AG10803 (cell line): Measurements from ENCODE around the gene NEO1.

Source experiments
- DNase-seq: peaks from one replicate; pipeline ENCODE4 v3.0.0; 2010; ENCODE audit warnings: low read depth
- H3K4me3 ChIP-seq: 2 replicates; pipeline ENCODE4 v1.5.1; 2011; ENCODE audit warnings: mild to moderate bottlenecking, low read length, control low read depth
- TF ChIP-seq, protein P1 (sequence below): conservative IDR thresholded peaks from 2 replicates; pipeline ENCODE4 v1.5.1; 2011; ENCODE audit warnings: mild to moderate bottlenecking, low read length, control low read depth, inconsistent platforms

Gene NEO1

DNA sequence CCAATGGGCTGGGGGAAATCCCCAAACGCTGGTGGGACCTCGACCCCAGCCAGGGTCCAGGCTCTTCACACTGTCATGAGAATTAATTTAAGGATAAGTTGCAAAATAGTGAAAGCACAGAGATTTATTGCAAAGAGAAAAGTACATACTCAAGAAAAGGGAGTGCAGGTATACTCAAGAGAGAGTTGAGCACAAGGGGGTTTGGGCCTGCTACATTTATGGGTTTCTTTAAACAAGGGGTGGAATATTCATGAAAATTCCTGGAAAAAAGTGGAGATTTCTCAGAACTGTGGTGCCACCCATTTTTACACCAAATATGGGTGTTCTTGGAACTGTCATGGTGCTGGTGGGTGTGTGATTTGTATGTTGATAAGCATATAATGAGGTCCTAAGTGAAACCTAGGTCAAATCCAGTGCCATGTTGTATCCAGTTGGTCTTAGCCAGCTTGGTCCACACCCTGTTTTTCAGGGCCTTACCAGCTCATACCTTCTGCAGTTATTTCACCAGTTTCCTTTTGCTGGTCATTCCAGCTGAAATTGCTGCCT is 32.6 kb upstream of the NEO1 start:
- no peak overlapping the region for H3K4me3 ChIP-seq
- TF ChIP-seq, protein P1, sequence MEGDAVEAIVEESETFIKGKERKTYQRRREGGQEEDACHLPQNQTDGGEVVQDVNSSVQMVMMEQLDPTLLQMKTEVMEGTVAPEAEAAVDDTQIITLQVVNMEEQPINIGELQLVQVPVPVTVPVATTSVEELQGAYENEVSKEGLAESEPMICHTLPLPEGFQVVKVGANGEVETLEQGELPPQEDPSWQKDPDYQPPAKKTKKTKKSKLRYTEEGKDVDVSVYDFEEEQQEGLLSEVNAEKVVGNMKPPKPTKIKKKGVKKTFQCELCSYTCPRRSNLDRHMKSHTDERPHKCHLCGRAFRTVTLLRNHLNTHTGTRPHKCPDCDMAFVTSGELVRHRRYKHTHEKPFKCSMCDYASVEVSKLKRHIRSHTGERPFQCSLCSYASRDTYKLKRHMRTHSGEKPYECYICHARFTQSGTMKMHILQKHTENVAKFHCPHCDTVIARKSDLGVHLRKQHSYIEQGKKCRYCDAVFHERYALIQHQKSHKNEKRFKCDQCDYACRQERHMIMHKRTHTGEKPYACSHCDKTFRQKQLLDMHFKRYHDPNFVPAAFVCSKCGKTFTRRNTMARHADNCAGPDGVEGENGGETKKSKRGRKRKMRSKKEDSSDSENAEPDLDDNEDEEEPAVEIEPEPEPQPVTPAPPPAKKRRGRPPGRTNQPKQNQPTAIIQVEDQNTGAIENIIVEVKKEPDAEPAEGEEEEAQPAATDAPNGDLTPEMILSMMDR = no peak
- DNase-seq = no peak

DNA sequence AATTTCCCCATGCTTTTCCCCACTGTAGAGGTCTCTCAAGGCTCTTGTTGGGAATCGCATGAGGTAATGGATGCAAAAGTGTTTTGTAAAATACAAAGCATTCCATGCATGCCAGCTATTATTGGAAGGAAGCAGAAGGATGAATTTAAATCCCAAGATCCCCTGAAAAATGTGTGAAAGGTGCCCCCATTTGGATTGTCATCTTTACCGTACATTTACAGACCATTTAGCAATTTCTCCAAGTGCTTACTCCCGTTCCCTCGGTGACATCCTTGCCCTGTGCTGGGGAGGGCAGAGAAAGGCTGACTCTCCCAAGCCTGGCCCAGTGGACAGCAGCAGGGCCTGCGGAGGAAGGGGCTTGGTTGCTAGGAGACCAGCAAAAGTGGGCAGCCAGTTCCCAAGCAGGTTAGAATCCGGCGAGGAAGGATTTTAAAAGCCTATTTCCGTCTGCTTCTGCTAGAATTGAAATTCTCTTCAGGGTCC is 31.1 kb upstream of the NEO1 start:
- peak; percentile 4 for DNase-seq
- TF ChIP-seq, protein P1 = no peak
- no peak overlapping the region for H3K4me3 ChIP-seq

DNA sequence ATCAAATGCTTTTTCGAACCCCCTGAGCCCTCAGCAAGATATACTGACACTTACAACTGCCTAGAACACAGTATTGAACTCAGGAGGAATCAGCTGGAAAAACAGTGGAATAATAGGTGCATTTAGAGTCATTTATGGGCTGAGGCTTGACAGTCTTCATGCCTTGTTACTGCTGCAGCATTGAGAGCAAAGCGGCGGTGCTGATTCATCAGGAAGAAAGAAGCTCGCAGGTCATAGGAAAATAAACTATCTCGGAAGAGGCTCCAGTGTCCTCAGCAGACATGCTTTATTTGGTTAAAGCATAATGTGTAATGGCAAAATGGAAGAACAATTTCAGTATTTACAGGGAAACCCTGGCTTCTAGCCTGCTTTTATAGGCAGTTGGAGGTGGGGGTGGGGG is 30.1 kb upstream of the NEO1 start:
- H3K4me3 ChIP-seq = no peak overlapping the region
- TF ChIP-seq, protein P1 = no peak
- DNase-seq = no peak

GRCh38 chr15:73023071-73023470 is 29.2 kb upstream of the NEO1 start:
- DNase-seq = no peak
- TF ChIP-seq, protein P1 = no peak
- H3K4me3 ChIP-seq = no peak overlapping the region

DNA sequence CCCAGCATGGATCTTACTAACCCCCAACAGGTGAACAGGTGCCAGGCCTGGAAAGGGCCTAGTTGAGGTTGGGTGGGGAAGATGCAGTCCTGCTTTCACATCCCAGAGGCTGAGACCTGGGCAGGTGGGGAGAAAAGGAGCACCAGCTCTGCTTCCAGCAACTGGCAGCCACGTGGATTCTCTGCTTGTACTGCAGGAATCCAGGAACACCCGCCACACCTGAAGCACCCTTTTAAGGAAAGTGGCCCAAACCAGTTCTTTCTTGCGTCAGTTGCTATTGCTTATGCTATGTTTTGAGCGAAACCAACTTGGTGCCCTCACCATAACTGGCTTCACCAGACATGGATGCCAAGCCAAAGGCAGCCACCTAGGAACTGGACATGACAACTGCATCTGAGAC is 28.1 kb upstream of the NEO1 start:
- H3K4me3 ChIP-seq = no peak overlapping the region
- no peak for DNase-seq

DNA sequence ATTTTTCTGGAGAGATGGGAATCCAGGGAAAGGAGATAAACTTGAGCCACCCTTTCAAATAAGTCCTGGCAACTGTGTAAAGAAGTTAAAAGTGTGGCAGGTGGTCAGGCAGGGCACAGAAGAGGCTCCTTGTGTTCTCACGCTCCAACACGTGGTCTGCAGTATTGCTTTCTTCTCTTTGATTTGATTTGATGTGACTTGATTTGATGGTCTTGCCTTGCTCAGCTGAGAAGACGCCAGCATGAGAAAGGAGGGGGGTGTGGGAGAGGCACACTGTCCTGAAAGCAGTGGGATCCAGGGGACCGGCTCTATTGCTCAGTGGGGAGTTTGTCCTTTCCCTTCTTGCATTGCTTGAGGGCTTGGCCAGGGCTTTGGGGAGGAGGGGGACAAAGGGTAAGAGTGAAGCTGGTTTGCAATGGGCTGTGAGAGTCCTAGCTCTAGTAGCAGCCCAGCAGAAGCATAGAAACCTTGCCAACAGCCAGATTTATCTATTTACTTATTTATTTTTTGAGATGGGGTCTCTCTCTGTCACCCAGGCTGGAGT is 25.7 kb upstream of the NEO1 start:
- DNase-seq = no peak
- H3K4me3 ChIP-seq = no peak overlapping the region
- TF ChIP-seq, protein P1 = no peak

More for the DNA sequence above, 28.1 kb upstream of the NEO1 start:
- TF ChIP-seq, protein P1 = no peak

GRCh38 chr15:73028031-73028430 is 24.2 kb upstream of the NEO1 start:
- TF ChIP-seq, protein P1 = no peak
- no peak overlapping the region for H3K4me3 ChIP-seq
- DNase-seq = no peak
